ENCODE results near the gene KCNN3. TPM values are rescaled to one million over a fixed set of nuclear protein-coding genes. Genes with fewer than 3 reads are reported as not detected.

Gene KCNN3
- total RNA-seq, 1 experiment from 2014 or later = 0.73 TPM

DNA sequence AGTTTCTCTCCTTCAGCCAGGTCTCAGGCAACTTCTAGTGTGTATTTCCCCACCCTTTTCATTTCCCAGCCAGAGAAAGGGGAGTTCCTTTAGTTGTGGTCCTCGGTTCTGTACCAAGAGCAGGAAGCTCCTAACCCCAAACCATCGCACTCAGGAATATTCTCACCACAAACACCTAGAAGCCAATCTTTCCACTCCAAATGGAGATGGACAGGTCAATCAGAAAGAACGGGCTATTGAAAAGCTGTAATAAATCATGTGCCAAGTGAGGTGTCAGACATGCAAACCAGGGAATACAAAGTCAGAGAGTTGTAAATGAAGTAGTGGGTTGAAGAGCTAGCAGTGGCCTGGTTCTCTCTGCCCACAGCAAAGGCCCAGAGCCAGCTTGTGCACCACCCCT is 77.2 kb downstream of the KCNN3 start:
- TF ChIP-seq, protein P1, sequence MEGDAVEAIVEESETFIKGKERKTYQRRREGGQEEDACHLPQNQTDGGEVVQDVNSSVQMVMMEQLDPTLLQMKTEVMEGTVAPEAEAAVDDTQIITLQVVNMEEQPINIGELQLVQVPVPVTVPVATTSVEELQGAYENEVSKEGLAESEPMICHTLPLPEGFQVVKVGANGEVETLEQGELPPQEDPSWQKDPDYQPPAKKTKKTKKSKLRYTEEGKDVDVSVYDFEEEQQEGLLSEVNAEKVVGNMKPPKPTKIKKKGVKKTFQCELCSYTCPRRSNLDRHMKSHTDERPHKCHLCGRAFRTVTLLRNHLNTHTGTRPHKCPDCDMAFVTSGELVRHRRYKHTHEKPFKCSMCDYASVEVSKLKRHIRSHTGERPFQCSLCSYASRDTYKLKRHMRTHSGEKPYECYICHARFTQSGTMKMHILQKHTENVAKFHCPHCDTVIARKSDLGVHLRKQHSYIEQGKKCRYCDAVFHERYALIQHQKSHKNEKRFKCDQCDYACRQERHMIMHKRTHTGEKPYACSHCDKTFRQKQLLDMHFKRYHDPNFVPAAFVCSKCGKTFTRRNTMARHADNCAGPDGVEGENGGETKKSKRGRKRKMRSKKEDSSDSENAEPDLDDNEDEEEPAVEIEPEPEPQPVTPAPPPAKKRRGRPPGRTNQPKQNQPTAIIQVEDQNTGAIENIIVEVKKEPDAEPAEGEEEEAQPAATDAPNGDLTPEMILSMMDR (conservative IDR thresholded peaks at IDR 0.05; ENCODE audit: low read depth, low read length) = no peak
- no peak for TF ChIP-seq EZH2 (IDR thresholded peaks at IDR 0.05; ENCODE audit: borderline replicate concordance, low read depth, low read length, poor library complexity, severe bottlenecking)
- no peak overlapping the region for H3K4me3 ChIP-seq (ENCODE audit: low read depth, low read length, poor library complexity, severe bottlenecking)
- peaks cover 11% of the 10 kb centered on the region for H3K4me1 ChIP-seq (ENCODE audit: insufficient read depth, low read length, poor library complexity, severe bottlenecking)
- intact Hi-C loops (cut with micrococcal nuclease; ENCODE audit: unreplicated experiment) = no loop called here
- no peak overlapping the region for H3K27ac ChIP-seq (ENCODE audit: low read depth, low read length, poor library complexity, severe bottlenecking)
- BruUV-seq (replicated peaks) = no TSS peak
- H3K9me3 ChIP-seq (ENCODE audit: low read depth, low read length, poor library complexity, severe bottlenecking) = no peaks in the 10 kb centered on the region
- no peak for DNase-seq (ENCODE audit: low spot score)
- CTCF ChIA-PET = no interaction called here
- H3K36me3 ChIP-seq (ENCODE audit: insufficient read depth, low read length, poor library complexity, severe bottlenecking) = no peaks in the 10 kb centered on the region
- POLR2A ChIA-PET (ENCODE audit: low non-redundant PET) = no interaction called here
- H3K27me3 ChIP-seq (replicated peaks; ENCODE audit: insufficient read depth, low read depth, low read length, poor library complexity) = no peaks in the 10 kb centered on the region

DNA sequence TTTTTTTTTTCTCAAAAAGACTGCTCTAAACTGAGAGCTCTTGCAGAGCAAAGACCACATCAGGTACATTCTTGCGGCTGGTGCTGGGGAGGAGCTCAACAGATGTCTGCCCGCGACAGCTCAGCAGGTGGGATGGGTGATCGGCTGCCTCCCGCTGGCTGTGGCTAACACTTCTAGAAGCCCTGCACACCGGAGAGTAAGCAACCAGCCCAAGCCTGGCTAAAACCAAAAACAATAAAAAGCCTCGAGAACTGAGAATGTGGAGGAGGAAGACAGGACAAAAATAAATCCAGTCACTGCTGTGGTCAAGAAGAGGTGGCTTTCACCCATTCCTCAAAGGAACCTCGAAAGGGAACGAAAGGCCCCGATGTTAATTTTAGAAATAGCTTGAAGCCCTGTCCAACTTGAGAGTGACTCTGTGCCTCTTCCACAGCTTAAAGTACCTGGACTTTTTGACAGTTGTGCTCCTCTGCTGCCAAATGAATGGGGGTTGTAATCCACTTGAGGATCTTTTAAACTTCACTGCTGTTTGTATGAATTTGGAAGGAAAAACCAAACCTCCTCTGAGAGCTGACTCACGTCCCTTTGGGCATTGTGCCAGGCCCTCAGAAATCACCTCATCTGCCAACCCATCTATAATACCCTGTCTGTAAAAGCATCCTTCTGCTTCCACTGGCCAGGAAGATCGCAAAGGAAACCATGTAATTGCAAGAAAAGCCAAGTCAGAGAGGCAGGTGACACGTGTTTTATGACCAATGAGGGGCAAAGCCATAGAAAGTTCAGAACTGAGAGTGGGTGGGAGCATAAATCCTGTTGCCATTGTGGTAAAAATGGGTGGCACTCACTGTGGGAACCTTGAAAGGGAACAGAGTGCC is 78.6 kb downstream of the KCNN3 start:
- ChIA-PET POLR2A (ENCODE audit: low non-redundant PET) (no interaction called here), CTCF (interaction anchor here (0.6 kb wide), 1 partner anchor 10 kb away, joined by 3 read pairs; no protein-coding TSS in a partner anchor)
- peak; percentile 69 for DNase-seq (ENCODE audit: low spot score)

DNA sequence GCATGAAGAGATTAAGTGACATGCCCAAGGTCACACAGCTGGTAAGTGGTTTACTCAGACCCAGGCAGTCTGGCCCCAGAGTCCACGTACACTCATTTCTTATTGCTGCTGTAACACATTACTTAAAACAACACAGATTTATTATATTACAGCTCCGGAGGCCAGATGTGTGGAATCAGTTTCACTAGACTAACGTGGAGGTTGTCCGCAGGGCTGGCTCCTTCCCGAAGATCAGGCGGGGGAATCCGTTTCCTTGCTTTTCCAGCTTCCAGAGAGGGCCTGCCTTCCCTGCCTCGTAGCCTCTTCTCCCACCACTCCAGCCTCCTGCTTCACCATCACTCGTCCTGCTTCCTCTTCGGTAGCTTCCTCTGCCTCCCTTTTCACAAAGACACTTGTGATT is 81.2 kb downstream of the KCNN3 start:
- ChIA-PET POLR2A (ENCODE audit: low non-redundant PET) (no interaction called here), CTCF (no interaction called here)
- no peak overlapping the region for H3K4me3 ChIP-seq (ENCODE audit: low read depth, low read length, poor library complexity, severe bottlenecking)
- BruUV-seq (replicated peaks) = no TSS peak
- H3K36me3 ChIP-seq (ENCODE audit: insufficient read depth, low read length, poor library complexity, severe bottlenecking) = no peaks in the 10 kb centered on the region
- no peaks in the 10 kb centered on the region for H3K9me3 ChIP-seq (ENCODE audit: low read depth, low read length, poor library complexity, severe bottlenecking)
- H3K27ac ChIP-seq (ENCODE audit: low read depth, low read length, poor library complexity, severe bottlenecking) = no peak overlapping the region
- peaks cover 11% of the 10 kb centered on the region for H3K4me1 ChIP-seq (ENCODE audit: insufficient read depth, low read length, poor library complexity, severe bottlenecking)
- no peak for DNase-seq (ENCODE audit: low spot score)
- H3K27me3 ChIP-seq (replicated peaks; ENCODE audit: insufficient read depth, low read depth, low read length, poor library complexity) = no peaks in the 10 kb centered on the region
- intact Hi-C loops (cut with micrococcal nuclease; ENCODE audit: unreplicated experiment) = no loop called here
- TF ChIP-seq, protein P1 (conservative IDR thresholded peaks at IDR 0.05; ENCODE audit: low read depth, low read length) = no peak
- TF ChIP-seq EZH2 (IDR thresholded peaks at IDR 0.05; ENCODE audit: borderline replicate concordance, low read depth, low read length, poor library complexity, severe bottlenecking) = no peak

More for the DNA sequence above, 78.6 kb downstream of the KCNN3 start:
- no TSS peak for BruUV-seq (replicated peaks)
- H3K4me3 ChIP-seq (ENCODE audit: low read depth, low read length, poor library complexity, severe bottlenecking) = no peak overlapping the region
- no peaks in the 10 kb centered on the region for H3K36me3 ChIP-seq (ENCODE audit: insufficient read depth, low read length, poor library complexity, severe bottlenecking)
- peaks cover 11% of the 10 kb centered on the region for H3K4me1 ChIP-seq (ENCODE audit: insufficient read depth, low read length, poor library complexity, severe bottlenecking)
- no peaks in the 10 kb centered on the region for H3K27me3 ChIP-seq (replicated peaks; ENCODE audit: insufficient read depth, low read depth, low read length, poor library complexity)
- H3K27ac ChIP-seq (ENCODE audit: low read depth, low read length, poor library complexity, severe bottlenecking) = no peak overlapping the region
- no peaks in the 10 kb centered on the region for H3K9me3 ChIP-seq (ENCODE audit: low read depth, low read length, poor library complexity, severe bottlenecking)
- no peak for TF ChIP-seq EZH2 (IDR thresholded peaks at IDR 0.05; ENCODE audit: borderline replicate concordance, low read depth, low read length, poor library complexity, severe bottlenecking)
- TF ChIP-seq, protein P1 (conservative IDR thresholded peaks at IDR 0.05; ENCODE audit: low read depth, low read length) = peak; percentile 16; the same call in 1 of the 2 replicates
- intact Hi-C loops (cut with micrococcal nuclease; ENCODE audit: unreplicated experiment) = no loop called here
